Endothelial cell of umbilical vein (primary cell): Measurements from ENCODE around the gene NUTM2G. TPM values are rescaled to one million over a fixed set of nuclear protein-coding genes. Genes with fewer than 3 reads are reported as not detected.
"Not testable (repeated sequence)": the region's sequence is repeated elsewhere in the genome, so short reads cannot be mapped to it uniquely, and the experiment has no call there.

ENCODE experiments used
- BruUV-seq: library from RNA; stranded (reverse); fragments of 400-500 nt; replicated peaks from 2 replicates; lab custom pipeline; 2021; lab: Mats Ljungman, UMichigan
- CTCF ChIA-PET: fragments of 300-600, 350-600 bp; sonication (Branson Sonifier 250); formaldehyde crosslinking; loops from one replicate; lab custom pipeline; 2021; ENCODE audit warnings: antibody characterized with exemption, inconsistent platforms; lab: Charles Lee
- POLR2A ChIA-PET: fragments of 300-600, 350-600 bp; sonication (Branson Sonifier 250); formaldehyde crosslinking; loops from one replicate; lab custom pipeline; 2021; ENCODE audit warnings: antibody characterized with exemption, inconsistent platforms; lab: Charles Lee
- DNase-seq: peaks from one replicate; pipeline ENCODE4 v3.0.0-alpha.2; 2011; ENCODE audit warnings: low read depth, low spot score
- FAIRE-seq: peaks from 2 replicates; lab custom pipeline; 2011; peaks lifted over from hg19 to GRCh38; lab: Jason Lieb, UNC
- H2AFZ ChIP-seq: 2 replicates; pipeline ENCODE4 v1.6.0; 2012; ENCODE audit warnings: low read depth, low read length, control low read depth, inconsistent platforms
- H3K27ac ChIP-seq: 2 replicates; pipeline ENCODE4 v1.5.1; 2011; ENCODE audit warnings: low read depth, mild to moderate bottlenecking, control low read depth, low read length, moderate library complexity; ENCODE audit not compliant: insufficient read depth
- H3K27me3 ChIP-seq, 2 experiments: 2 replicates each; pipeline versions ENCODE4 v1.6.0 to v1.6.1; 2011; ENCODE audit warnings: low read length in 2 of 2, mixed read lengths in 1 of 2; ENCODE audit not compliant: control insufficient read depth in 2 of 2, insufficient read depth in 2 of 2
- H3K36me3 ChIP-seq, 2 experiments: 2 replicates in 1 of 2; 3 replicates in 1 of 2; pipeline ENCODE4 v1.5.1; 2011; ENCODE audit warnings: low read length in 2 of 2, mild to moderate bottlenecking in 1 of 2, moderate library complexity in 1 of 2; ENCODE audit not compliant: control insufficient read depth in 2 of 2, insufficient read depth in 2 of 2; ENCODE audit errors: extremely low read depth in 1 of 2
- H3K4me1 ChIP-seq: 3 replicates; pipeline ENCODE4 v1.5.1; 2011; ENCODE audit warnings: mild to moderate bottlenecking, low read length; ENCODE audit not compliant: control insufficient read depth, insufficient read depth; ENCODE audit errors: extremely low read depth
- H3K4me2 ChIP-seq: 2 replicates; pipeline ENCODE4 v1.6.1; 2011; ENCODE audit warnings: low read length, control low read depth, mixed read lengths; ENCODE audit not compliant: insufficient read depth
- H3K4me3 ChIP-seq, 3 experiments: fragments of 200-600 bp in 1 of 3; sonication (generic), shearing (Covaris generic) in 1 of 3; replicated peaks in 1 of 3; 2 replicates each; pipeline ENCODE4 v1.5.1; 2011 to 2016; ENCODE audit warnings: control low read depth in 3 of 3, low read length in 3 of 3, mild to moderate bottlenecking in 2 of 3, inconsistent platforms in 1 of 3, low read depth in 1 of 3, moderate library complexity in 1 of 3; ENCODE audit not compliant: insufficient read depth in 1 of 3
- H3K79me2 ChIP-seq: 2 replicates; pipeline ENCODE4 v1.6.0; 2012; ENCODE audit warnings: low read length, inconsistent platforms; ENCODE audit not compliant: control insufficient read depth, insufficient read depth
- H3K9ac ChIP-seq: replicated peaks from 2 replicates; pipeline ENCODE3; 2011; ENCODE audit warnings: low read length, control low read depth; ENCODE audit not compliant: insufficient read depth; ENCODE audit errors: extremely low read depth
- H3K9me1 ChIP-seq: replicated peaks from 3 replicates; pipeline ENCODE4 v1.6.0; 2011; ENCODE audit warnings: mild to moderate bottlenecking, low read length; ENCODE audit not compliant: control insufficient read depth, insufficient read depth; ENCODE audit errors: extremely low read depth
- H3K9me3 ChIP-seq: replicated peaks from 2 replicates; pipeline ENCODE4 v1.5.1; 2012; ENCODE audit warnings: low read length, inconsistent platforms; ENCODE audit not compliant: control insufficient read depth, insufficient read depth
- H4K20me1 ChIP-seq: replicated peaks from 2 replicates; pipeline ENCODE3; 2011; ENCODE audit warnings: mild to moderate bottlenecking, low read length; ENCODE audit not compliant: control insufficient read depth, insufficient read depth; ENCODE audit errors: extremely low read depth
- EZH2 ChIP-seq: IDR thresholded peaks from 2 replicates; pipeline ENCODE4 v1.6.1; 2012; ENCODE audit warnings: borderline replicate concordance, low read depth, mild to moderate bottlenecking, moderate library complexity, low read length, inconsistent platforms; ENCODE audit not compliant: severe bottlenecking
- FOS ChIP-seq: IDR thresholded peaks from 2 replicates; pipeline ENCODE4 v1.6.1; 2011; ENCODE audit warnings: mild to moderate bottlenecking, low read length, moderate library complexity, borderline replicate concordance; ENCODE audit not compliant: insufficient read depth
- JUN ChIP-seq: IDR thresholded peaks from 2 replicates; pipeline ENCODE4 v1.6.1; 2011; ENCODE audit warnings: borderline replicate concordance, low read depth; ENCODE audit not compliant: insufficient read length, insufficient read depth
- MYC ChIP-seq: IDR thresholded peaks from one replicate; pipeline ENCODE4 v1.6.1; 2011; ENCODE audit warnings: mild to moderate bottlenecking, low read depth, low read length
- POLR2A ChIP-seq: IDR thresholded peaks from 2 replicates; pipeline ENCODE4 v1.6.1; 2012; ENCODE audit warnings: low read depth, mild to moderate bottlenecking, control low read depth, low read length
- POLR2AphosphoS5 ChIP-seq: IDR thresholded peaks from 2 replicates; pipeline ENCODE4 v1.6.1; 2012; ENCODE audit warnings: low read depth, mild to moderate bottlenecking, control low read depth, low read length, moderate library complexity; ENCODE audit not compliant: insufficient read depth
- dilution Hi-C: fragments of 300-500 bp; cut with MboI; formaldehyde crosslinking; loops from one replicate; pipeline ENCODE4 v1.15.0; 2019; ENCODE audit warnings: low sequenced_read_pairs; ENCODE audit not compliant: extremely low pct_ligation_motif_present
- intact Hi-C: fragments of 100-400 bp; cut with micrococcal nuclease; formaldehyde crosslinking; loops from one replicate; pipeline ENCODE4 v1.10.0; 2022
- polyA plus RNA-seq, 4 experiments: library from polyadenylated mRNA; depleted of rRNA in 3 of 4; stranded (reverse) in 3 of 4; unstranded in 1 of 4; fragments of >200 nt; gene quantifications; 2 replicates each; pipeline versions ENCODE4 v1.2.1 to v1.2.3, GENCODE V29; 2011 to 2012; ENCODE audit warnings: missing spikeins in 1 of 4
- total RNA-seq: library from RNA; stranded (reverse); gene quantifications from 2 replicates; pipeline ENCODE4 v1.2.3, GENCODE V29; 2021
- TF ChIP-seq, protein P1 (sequence below): IDR thresholded peaks from 2 replicates; pipeline ENCODE4 v1.6.1; 2011; ENCODE audit not compliant: insufficient read depth, insufficient read length
- TF ChIP-seq, protein P2 (sequence below), 2 donors: IDR thresholded peaks; 1 replicate in 1 of 2; 2 replicates in 1 of 2; pipeline ENCODE4 v1.5.1; 2011; ENCODE audit warnings: low read length in 2 of 2, mild to moderate bottlenecking in 2 of 2, moderate library complexity in 2 of 2, control low read depth in 1 of 2, inconsistent platforms in 1 of 2, low read depth in 1 of 2; ENCODE audit not compliant: insufficient read depth in 1 of 2; ENCODE audit errors: extremely low read depth in 1 of 2

NUTM2G gene
- total and polyA plus RNA-seq, 2 donors (not counting 3 experiments of a cell fraction or from before 2014, with no cell fraction given) = not detected

DNA sequence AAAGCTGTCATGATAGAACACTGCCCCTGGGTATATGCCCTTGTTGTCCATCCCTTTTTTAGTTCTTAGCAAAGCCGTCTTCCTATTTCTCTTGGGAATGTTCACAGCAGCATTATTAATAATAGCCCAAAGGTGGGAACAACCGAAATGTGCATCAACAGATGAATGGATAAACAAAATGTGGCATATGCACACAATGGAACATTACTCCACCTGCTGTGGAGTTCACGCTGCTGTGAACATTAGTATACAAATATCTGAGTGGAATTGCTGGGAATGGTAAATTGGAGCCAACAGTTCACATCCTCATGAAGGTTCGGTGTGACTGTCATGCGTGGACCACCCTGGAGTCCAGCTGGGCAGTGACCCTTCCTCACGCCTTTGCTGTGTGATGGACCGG, 36.5 kb upstream of the NUTM2G start:
- Histone ChIP-seq H4K20me1 (no peaks in the 10 kb centered on the region), H3K27ac (no peak overlapping the region), H3K9me3 (no peaks in the 10 kb centered on the region), H2AFZ (no peak overlapping the region), H3K9me1 (no peaks in the 10 kb centered on the region), H3K79me2 (no peaks in the 10 kb centered on the region), H3K4me2 (no peak overlapping the region), H3K9ac (no peak overlapping the region), H3K36me3 (peaks cover 0 to 3% of the 10 kb centered on the region in 2 experiments), H3K4me1 (no peaks in the 10 kb centered on the region), H3K27me3 (no peaks in the 10 kb centered on the region), H3K4me3 (no peak overlapping the region)
- no peak for TF ChIP-seq JUN
- no peak for TF ChIP-seq FOS
- TF ChIP-seq POLR2A = no peak
- TF ChIP-seq EZH2 = no peak
- TF ChIP-seq MYC = no peak
- TF ChIP-seq, protein P1, sequence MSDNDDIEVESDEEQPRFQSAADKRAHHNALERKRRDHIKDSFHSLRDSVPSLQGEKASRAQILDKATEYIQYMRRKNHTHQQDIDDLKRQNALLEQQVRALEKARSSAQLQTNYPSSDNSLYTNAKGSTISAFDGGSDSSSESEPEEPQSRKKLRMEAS = no peak
- TF ChIP-seq, protein P2, sequence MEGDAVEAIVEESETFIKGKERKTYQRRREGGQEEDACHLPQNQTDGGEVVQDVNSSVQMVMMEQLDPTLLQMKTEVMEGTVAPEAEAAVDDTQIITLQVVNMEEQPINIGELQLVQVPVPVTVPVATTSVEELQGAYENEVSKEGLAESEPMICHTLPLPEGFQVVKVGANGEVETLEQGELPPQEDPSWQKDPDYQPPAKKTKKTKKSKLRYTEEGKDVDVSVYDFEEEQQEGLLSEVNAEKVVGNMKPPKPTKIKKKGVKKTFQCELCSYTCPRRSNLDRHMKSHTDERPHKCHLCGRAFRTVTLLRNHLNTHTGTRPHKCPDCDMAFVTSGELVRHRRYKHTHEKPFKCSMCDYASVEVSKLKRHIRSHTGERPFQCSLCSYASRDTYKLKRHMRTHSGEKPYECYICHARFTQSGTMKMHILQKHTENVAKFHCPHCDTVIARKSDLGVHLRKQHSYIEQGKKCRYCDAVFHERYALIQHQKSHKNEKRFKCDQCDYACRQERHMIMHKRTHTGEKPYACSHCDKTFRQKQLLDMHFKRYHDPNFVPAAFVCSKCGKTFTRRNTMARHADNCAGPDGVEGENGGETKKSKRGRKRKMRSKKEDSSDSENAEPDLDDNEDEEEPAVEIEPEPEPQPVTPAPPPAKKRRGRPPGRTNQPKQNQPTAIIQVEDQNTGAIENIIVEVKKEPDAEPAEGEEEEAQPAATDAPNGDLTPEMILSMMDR (IDR thresholded peaks at IDR 0.05; ENCODE audit: extremely low read depth in 1 of 2, insufficient read depth in 1 of 2, low read depth in 1 of 2, low read length in 2 of 2) = no peak
- TF ChIP-seq POLR2AphosphoS5 = no peak
- ChIA-PET POLR2A (no interaction called here), CTCF (no interaction called here)
- intact Hi-C loops = no loop called here
- DNase-seq (no peak), FAIRE-seq (no peak)
- no TSS peak for BruUV-seq
- dilution Hi-C loops = no loop called here

DNA sequence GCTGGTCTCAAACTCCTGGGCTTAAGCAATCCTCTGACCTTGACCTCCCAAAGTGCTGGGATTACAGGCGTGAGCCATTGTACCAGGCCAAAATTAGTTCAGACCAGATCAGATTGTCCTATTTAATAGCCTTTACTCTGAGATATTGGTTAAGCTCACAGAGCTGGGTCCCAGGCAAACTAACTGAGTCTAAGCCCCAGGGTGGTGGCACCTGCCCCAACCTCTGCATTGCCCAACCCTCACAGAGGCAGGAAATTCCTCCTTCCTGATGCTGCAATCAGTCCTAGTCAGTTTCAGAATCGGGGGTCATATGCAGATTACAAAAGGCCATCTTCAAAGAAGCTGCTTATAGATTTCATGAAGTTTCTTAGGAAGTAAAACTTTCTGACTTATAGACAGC, 28.6 kb upstream of the NUTM2G start:
- H3K9me3 ChIP-seq, H3K4me3 ChIP-seq, H3K27me3 ChIP-seq, BruUV-seq, H3K36me3 ChIP-seq, H3K9me1 ChIP-seq, H2AFZ ChIP-seq, H4K20me1 ChIP-seq, H3K4me1 ChIP-seq, H3K4me2 ChIP-seq, intact Hi-C loops, POLR2A ChIA-PET, H3K27ac ChIP-seq, DNase-seq, H3K9ac ChIP-seq, CTCF ChIA-PET, H3K79me2 ChIP-seq, dilution Hi-C loops: not testable (repeated sequence)
- peak; percentile 56 for FAIRE-seq

DNA sequence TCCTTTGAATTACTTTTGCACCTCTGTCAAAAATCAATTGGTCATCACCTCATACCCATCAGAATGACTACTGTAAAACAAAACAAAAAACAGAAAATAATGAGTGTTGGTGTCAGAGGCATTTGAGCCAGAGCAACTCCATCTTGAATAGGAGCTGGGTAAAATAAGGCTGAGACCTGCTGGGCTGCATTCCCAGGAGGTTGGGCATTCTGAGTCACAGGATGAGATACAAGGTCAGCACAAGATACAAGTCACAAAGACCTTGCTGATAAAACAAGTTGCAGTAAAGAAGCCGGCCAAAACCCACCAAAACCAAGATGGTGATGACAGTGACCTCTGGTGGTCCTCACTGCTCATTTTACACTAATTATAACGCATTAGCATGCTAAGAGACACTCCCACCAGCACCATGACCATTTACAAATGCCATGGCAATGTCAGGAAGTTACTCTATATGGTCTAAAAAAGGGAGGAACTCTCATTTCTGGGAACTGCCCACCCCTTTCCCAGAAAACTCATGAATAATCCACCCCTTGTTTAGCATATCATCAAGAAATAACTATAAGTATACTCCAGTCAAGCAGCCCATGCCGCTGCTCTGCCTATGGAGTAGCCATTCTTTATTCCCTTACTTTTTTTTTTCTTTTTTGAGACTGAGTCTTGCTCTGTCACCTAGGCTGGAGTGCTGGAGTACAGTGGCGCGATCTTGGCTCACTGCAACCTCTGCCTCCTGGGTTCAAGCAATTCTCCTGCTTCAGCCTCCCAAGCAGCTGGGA, 23.5 kb upstream of the NUTM2G start:
- H3K4me2 ChIP-seq, H3K79me2 ChIP-seq, BruUV-seq, FAIRE-seq, H3K4me3 ChIP-seq, H3K9me3 ChIP-seq, dilution Hi-C loops, H3K9ac ChIP-seq, POLR2A ChIA-PET, intact Hi-C loops, H3K27me3 ChIP-seq, H3K36me3 ChIP-seq, H2AFZ ChIP-seq, H4K20me1 ChIP-seq, H3K4me1 ChIP-seq, H3K9me1 ChIP-seq, CTCF ChIA-PET, H3K27ac ChIP-seq, DNase-seq: not testable (repeated sequence)
